ENCODE results near the gene ELFN1. TPM values are rescaled to one million over a fixed set of nuclear protein-coding genes. Genes with fewer than 3 reads are reported as not detected.

Gene ELFN1
- total and polyA plus RNA-seq, 9 of the 15 experiments (the other 6 are each of a cell fraction or from before 2014, with no cell fraction given): 0.04 to 0.64 (median 0.18) TPM; not detected in 2

DNA sequence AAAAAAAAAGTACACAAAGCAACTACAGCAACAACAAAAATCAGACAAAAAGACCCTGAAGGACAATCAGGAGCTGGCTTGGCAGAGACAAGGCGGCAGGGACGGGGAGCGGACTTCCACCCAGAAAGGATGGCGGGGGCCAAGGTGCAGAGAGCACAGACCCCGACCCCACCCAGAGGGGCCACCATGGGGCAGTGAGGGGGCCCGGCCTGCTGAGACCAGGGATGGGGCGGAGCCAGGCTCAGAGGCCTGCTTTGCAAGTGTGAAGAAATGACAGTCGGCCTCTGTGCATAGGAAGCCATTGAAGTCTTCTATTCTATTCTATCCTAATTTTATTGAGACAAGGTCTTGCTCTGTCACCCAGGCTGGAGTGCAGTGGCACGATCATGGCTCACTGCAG lies 82.0 kb downstream of the ELFN1 start:
- Histone ChIP-seq H2AFZ (ENCODE audit: low read depth, low read length) (no peak overlapping the region), H3K9me3 (replicated peaks; ENCODE audit: control insufficient read depth, insufficient read depth, low read depth, low read length) (no peaks in the 10 kb centered on the region), H4K20me1 (replicated peaks; ENCODE audit: control insufficient read depth, insufficient read depth, low read length) (no peaks in the 10 kb centered on the region; the same call in 1 of the 2 replicates), H3K36me3 (ENCODE audit: control insufficient read depth, insufficient read depth, low read length) (no peaks in the 10 kb centered on the region), H3K4me1 (replicated peaks in 1 of 2; ENCODE audit: control insufficient read depth in 2 of 2, insufficient read depth in 2 of 2, low read length in 2 of 2) (peaks cover 0 to 33% of the 10 kb centered on the region in 2 experiments; a peak in 2 of 5 replicates), H3K27me3 (ENCODE audit: control insufficient read depth in 2 of 2, insufficient read depth in 2 of 2, low read length in 2 of 2) (peaks cover 28 to 71% of the 10 kb centered on the region in 2 experiments; a peak in 4 of 5 replicates), H3K79me2 (ENCODE audit: control insufficient read depth, insufficient read depth, low read length) (no peaks in the 10 kb centered on the region), H3K9me1 (ENCODE audit: control insufficient read depth, insufficient read depth, low read length) (no peaks in the 10 kb centered on the region), H3K4me2 (ENCODE audit: insufficient read depth, low read length) (no peak overlapping the region), H3K4me3 (no peak overlapping the region), H3K27ac (ENCODE audit: extremely low read depth, low read depth, low read length) (no peak overlapping the region), H3K9ac (ENCODE audit: insufficient read depth in 1 of 2, low read depth in 2 of 2, low read length in 2 of 2) (no peak overlapping the region)
- ChIA-PET CTCF (ENCODE audit: low intra/inter-chr PET ratio) (no interaction called here), POLR2A (no interaction called here)
- intact Hi-C loops (cut with micrococcal nuclease): no loop called here
- in situ Hi-C loops (cut with MboI): no loop called here
- WGBS (ENCODE audit: insufficient coverage, low coverage, missing lambda C conversion rate): 49% methylated on average over 8 of the region's 9 CpGs
- DNase-seq (ENCODE audit: extremely low read depth in 1 of 4, low spot score in 3 of 4) (no peak), FAIRE-seq (no peak), ATAC-seq (no peak)
- no TSS peak for BruUV-seq (replicated peaks)
- TF ChIP-seq ZNF778 (CRISPR knock-in tag; IDR thresholded peaks at IDR 0.05): no peak
- no peak for TF ChIP-seq MIER1 (IDR thresholded peaks at IDR 0.05; ENCODE audit: low read depth)
- no peak for TF ChIP-seq RBM39 (optimal IDR thresholded peaks at IDR 0.05; ENCODE audit: low read depth, low read length)
- TF ChIP-seq CHD2 (IDR thresholded peaks at IDR 0.05; ENCODE audit: low read depth, low read length): no peak
- TF ChIP-seq EZH2 (IDR thresholded peaks at IDR 0.05; ENCODE audit: borderline replicate concordance, low read depth, low read length): no peak
- no peak for TF ChIP-seq XRCC5 (IDR thresholded peaks at IDR 0.05; ENCODE audit: low read depth, low read length)
- no peak for TF ChIP-seq ZNF561 (CRISPR knock-in tag; conservative IDR thresholded peaks at IDR 0.05)
- no peak for TF ChIP-seq ZNF165 (CRISPR knock-in tag; IDR thresholded peaks at IDR 0.05; ENCODE audit: borderline replicate concordance)
- no peak for TF ChIP-seq TCF3 (CRISPR knock-in tag; IDR thresholded peaks at IDR 0.05)
- no peak for TF ChIP-seq SETDB1 (IDR thresholded peaks at IDR 0.05; ENCODE audit: low read length)
- no peak for TF ChIP-seq SMARCC2 (IDR thresholded peaks at IDR 0.05; ENCODE audit: low read depth)
- TF ChIP-seq SMAD4 (CRISPR knock-in tag; conservative IDR thresholded peaks at IDR 0.05): no peak
- TF ChIP-seq ZNF764 (CRISPR knock-in tag; IDR thresholded peaks at IDR 0.05; ENCODE audit: low read depth): no peak
- TF ChIP-seq, protein P1, sequence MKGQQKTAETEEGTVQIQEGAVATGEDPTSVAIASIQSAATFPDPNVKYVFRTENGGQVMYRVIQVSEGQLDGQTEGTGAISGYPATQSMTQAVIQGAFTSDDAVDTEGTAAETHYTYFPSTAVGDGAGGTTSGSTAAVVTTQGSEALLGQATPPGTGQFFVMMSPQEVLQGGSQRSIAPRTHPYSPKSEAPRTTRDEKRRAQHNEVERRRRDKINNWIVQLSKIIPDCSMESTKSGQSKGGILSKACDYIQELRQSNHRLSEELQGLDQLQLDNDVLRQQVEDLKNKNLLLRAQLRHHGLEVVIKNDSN (CRISPR knock-in tag; IDR thresholded peaks at IDR 0.05): no peak
